Astrocyte (in vitro differentiated cells and primary cell): Measurements from ENCODE around the gene IRX1. TPM values are rescaled to one million over a fixed set of nuclear protein-coding genes. Genes with fewer than 3 reads are reported as not detected.
A peak's percentile ranks its signal among the peaks of the same experiment; 100 is the strongest.

ENCODE experiments used
- DNase-seq: peaks from one replicate; pipeline ENCODE4 v3.0.0-alpha.2; 2010; ENCODE audit warnings: low read depth
- FAIRE-seq: peaks from 2 replicates; lab custom pipeline; 2011; peaks lifted over from hg19 to GRCh38; lab: Jason Lieb, UNC
- H2AFZ ChIP-seq: 2 replicates; pipeline ENCODE4 v1.6.0; 2012; ENCODE audit warnings: low read depth, low read length, inconsistent platforms
- H3K27ac ChIP-seq: 2 replicates; pipeline ENCODE4 v1.5.1; 2011; ENCODE audit warnings: low read depth, low read length, inconsistent platforms
- H3K27me3 ChIP-seq: 2 replicates; pipeline ENCODE4 v1.6.0; 2011; ENCODE audit warnings: low read length, inconsistent platforms; ENCODE audit not compliant: insufficient read depth
- H3K36me3 ChIP-seq: 2 replicates; pipeline ENCODE4 v1.5.1; 2011; ENCODE audit warnings: low read length, inconsistent platforms; ENCODE audit not compliant: insufficient read depth
- H3K4me1 ChIP-seq: 2 replicates; pipeline ENCODE4 v1.5.1; 2011; ENCODE audit warnings: low read length, inconsistent platforms; ENCODE audit not compliant: insufficient read depth
- H3K4me2 ChIP-seq: 2 replicates; pipeline ENCODE4 v1.6.0; 2012; ENCODE audit warnings: low read length, inconsistent platforms
- H3K4me3 ChIP-seq: 2 replicates; pipeline ENCODE4 v1.5.1; 2011; ENCODE audit warnings: low read depth, mild to moderate bottlenecking, low read length, inconsistent platforms; ENCODE audit not compliant: insufficient read depth
- H3K79me2 ChIP-seq: 2 replicates; pipeline ENCODE4 v1.6.0; 2012; ENCODE audit warnings: mild to moderate bottlenecking, low read length, inconsistent platforms; ENCODE audit not compliant: insufficient read depth
- H3K9ac ChIP-seq: 2 replicates; pipeline ENCODE4 v1.6.0; 2012; ENCODE audit warnings: mild to moderate bottlenecking, low read length, inconsistent platforms
- H3K9me3 ChIP-seq: 2 replicates; pipeline ENCODE4 v1.5.1; 2012; ENCODE audit warnings: low read depth, mild to moderate bottlenecking, low read length, inconsistent platforms; ENCODE audit not compliant: insufficient read depth
- H4K20me1 ChIP-seq: 2 replicates; pipeline ENCODE4 v1.6.0; 2012; ENCODE audit warnings: low read length, inconsistent platforms; ENCODE audit not compliant: insufficient read depth
- H3K27ac Mint-ChIP-seq: one replicate; pipeline ENCODE4 v1.8.0; 2021; ENCODE audit warnings: mild to moderate bottlenecking, mixed read lengths; ENCODE audit not compliant: unreplicated experiment
- H3K27me3 Mint-ChIP-seq: one replicate; pipeline ENCODE4 v1.8.0; 2021; ENCODE audit warnings: low read depth, mixed read lengths; ENCODE audit not compliant: unreplicated experiment
- H3K36me3 Mint-ChIP-seq: one replicate; pipeline ENCODE4 v1.8.0; 2021; ENCODE audit warnings: low read depth, mixed read lengths; ENCODE audit not compliant: unreplicated experiment
- H3K4me1 Mint-ChIP-seq: one replicate; pipeline ENCODE4 v1.8.0; 2021; ENCODE audit warnings: low read depth, mixed read lengths; ENCODE audit not compliant: unreplicated experiment
- H3K4me3 Mint-ChIP-seq: one replicate; pipeline ENCODE4 v1.8.0; 2021; ENCODE audit warnings: mild to moderate bottlenecking, moderate library complexity, mixed read lengths; ENCODE audit not compliant: unreplicated experiment
- H3K9me3 Mint-ChIP-seq: one replicate; pipeline ENCODE4 v1.8.0; 2021; ENCODE audit warnings: mild to moderate bottlenecking, mixed read lengths; ENCODE audit not compliant: unreplicated experiment
- EZH2 ChIP-seq: IDR thresholded peaks from 2 replicates; pipeline ENCODE4 v1.6.1; 2012; ENCODE audit warnings: mild to moderate bottlenecking, low read length, inconsistent platforms; ENCODE audit not compliant: insufficient read depth
- total RNA-seq: library from RNA; stranded (reverse); gene quantifications from 2 replicates; pipeline ENCODE4 v1.2.1, GENCODE V29; 2021
- TF ChIP-seq, protein P1 (sequence below): IDR thresholded peaks from 2 replicates; pipeline ENCODE4 v1.5.1; 2011; ENCODE audit warnings: low read depth, mild to moderate bottlenecking, inconsistent platforms, low read length, moderate library complexity; ENCODE audit not compliant: insufficient read depth

Gene IRX1
- total RNA-seq, 1 donor from 2014 or later = 0.52 TPM

- Histone ChIP-seq H3K9me3 (no peaks in the 10 kb centered on the region), H3K9ac (peak overlapping the region; percentile 86), H3K79me2 (peaks cover 62% of the 10 kb centered on the region), H2AFZ (no peak overlapping the region), H3K4me2 (peak overlapping the region; percentile 90), H3K36me3 (no peaks in the 10 kb centered on the region), H3K27me3 (peaks cover 28% of the 10 kb centered on the region), H4K20me1 (no peaks in the 10 kb centered on the region), H3K27ac (peak overlapping the region; percentile 77), H3K4me3 (peak overlapping the region; percentile 73), H3K4me1 (peaks cover 26% of the 10 kb centered on the region)
- peaks cover 62% of the 10 kb centered on the region for H3K27me3 Mint-ChIP-seq
- H3K4me1 Mint-ChIP-seq = no peaks in the 10 kb centered on the region
- peaks cover 29% of the 10 kb centered on the region for H3K9me3 Mint-ChIP-seq
- DNase-seq (peak; percentile 45), FAIRE-seq (no peak)
- H3K27ac Mint-ChIP-seq = peak overlapping the region; percentile 80
- peak overlapping the region; percentile 62 for H3K4me3 Mint-ChIP-seq
- peaks cover 3% of the 10 kb centered on the region for H3K36me3 Mint-ChIP-seq
- no peak for TF ChIP-seq EZH2
- TF ChIP-seq, protein P1, sequence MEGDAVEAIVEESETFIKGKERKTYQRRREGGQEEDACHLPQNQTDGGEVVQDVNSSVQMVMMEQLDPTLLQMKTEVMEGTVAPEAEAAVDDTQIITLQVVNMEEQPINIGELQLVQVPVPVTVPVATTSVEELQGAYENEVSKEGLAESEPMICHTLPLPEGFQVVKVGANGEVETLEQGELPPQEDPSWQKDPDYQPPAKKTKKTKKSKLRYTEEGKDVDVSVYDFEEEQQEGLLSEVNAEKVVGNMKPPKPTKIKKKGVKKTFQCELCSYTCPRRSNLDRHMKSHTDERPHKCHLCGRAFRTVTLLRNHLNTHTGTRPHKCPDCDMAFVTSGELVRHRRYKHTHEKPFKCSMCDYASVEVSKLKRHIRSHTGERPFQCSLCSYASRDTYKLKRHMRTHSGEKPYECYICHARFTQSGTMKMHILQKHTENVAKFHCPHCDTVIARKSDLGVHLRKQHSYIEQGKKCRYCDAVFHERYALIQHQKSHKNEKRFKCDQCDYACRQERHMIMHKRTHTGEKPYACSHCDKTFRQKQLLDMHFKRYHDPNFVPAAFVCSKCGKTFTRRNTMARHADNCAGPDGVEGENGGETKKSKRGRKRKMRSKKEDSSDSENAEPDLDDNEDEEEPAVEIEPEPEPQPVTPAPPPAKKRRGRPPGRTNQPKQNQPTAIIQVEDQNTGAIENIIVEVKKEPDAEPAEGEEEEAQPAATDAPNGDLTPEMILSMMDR = no peak
Observed at GRCh38 chr5:3597167-3598007, 1.8 kb downstream of the IRX1 start.

DNA sequence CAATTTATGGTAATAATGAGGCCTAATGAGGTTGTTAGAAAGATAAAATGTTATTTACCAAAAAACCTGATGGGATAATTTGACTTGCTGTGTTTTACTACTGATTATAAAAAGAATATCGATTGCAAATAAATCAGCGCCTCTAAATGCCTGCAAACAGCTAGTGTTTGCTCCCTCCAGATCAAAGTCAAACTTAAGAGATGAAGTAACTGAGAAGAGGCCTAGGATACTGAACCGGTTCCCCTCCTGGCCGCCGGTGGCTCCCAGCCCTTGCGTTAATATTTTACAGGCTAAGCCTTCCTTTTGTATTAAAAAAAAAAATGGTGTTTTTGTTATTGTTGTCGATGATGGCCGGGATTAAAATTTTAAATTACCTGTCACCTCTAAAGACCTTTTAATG lies 2.6 kb downstream of the IRX1 start:
- H3K27me3 Mint-ChIP-seq = peaks cover 60% of the 10 kb centered on the region
- peak; percentile 41 for DNase-seq

More for the DNA sequence above, 2.6 kb downstream of the IRX1 start:
- FAIRE-seq = no peak
- Histone ChIP-seq H4K20me1 (peaks cover 3% of the 10 kb centered on the region), H3K4me3 (peak overlapping the region; percentile 73), H3K79me2 (peaks cover 68% of the 10 kb centered on the region), H3K9me3 (no peaks in the 10 kb centered on the region), H2AFZ (no peak overlapping the region), H3K36me3 (no peaks in the 10 kb centered on the region), H3K9ac (peak overlapping the region; percentile 86), H3K27ac (peak overlapping the region; percentile 77), H3K27me3 (peaks cover 25% of the 10 kb centered on the region), H3K4me1 (peaks cover 28% of the 10 kb centered on the region), H3K4me2 (peak overlapping the region; percentile 90)
- Mint-ChIP-seq H3K27ac (no peak overlapping the region), H3K36me3 (peaks cover 3% of the 10 kb centered on the region), H3K4me1 (no peaks in the 10 kb centered on the region), H3K9me3 (peaks cover 29% of the 10 kb centered on the region), H3K4me3 (no peak overlapping the region)
- TF ChIP-seq, protein P1 = no peak
- TF ChIP-seq EZH2 = no peak
